ENCODE data around the gene EIF2AK2. TPM values are rescaled to one million over a fixed set of nuclear protein-coding genes. Genes with fewer than 3 reads are reported as not detected.

EIF2AK2 gene
- total RNA-seq, 4 donors from 2014 or later = 23.7 to 28.4 (median 27.8) TPM

GRCh38 chr2:37173741-37174140 is 17.0 kb upstream of the EIF2AK2 start:
- Histone ChIP-seq H3K4me1 (no peaks in the 10 kb centered on the region), H3K36me3 (no peaks in the 10 kb centered on the region), H3K9me3 (no peaks in the 10 kb centered on the region), H3K27ac (replicated peaks in 1 of 4) (no peak overlapping the region), H3K4me3 (no peak overlapping the region), H3K27me3 (no peaks in the 10 kb centered on the region)
- intact Hi-C loops (cut with DNase I) = no loop called here
- DNase-seq (ENCODE audit: extremely low spot score) = peak; percentile 78
- WGBS = 76% methylated on average over 1 of the region's 1 CpG
- TF ChIP-seq POLR2A (IDR thresholded peaks at IDR 0.05; ENCODE audit: low read depth) (no peak), CTCF (IDR thresholded peaks at IDR 0.05) (no peak), EP300 (IDR thresholded peaks at IDR 0.05) (no peak), POLR2AphosphoS5 (IDR thresholded peaks at IDR 0.05) (no peak)

DNA sequence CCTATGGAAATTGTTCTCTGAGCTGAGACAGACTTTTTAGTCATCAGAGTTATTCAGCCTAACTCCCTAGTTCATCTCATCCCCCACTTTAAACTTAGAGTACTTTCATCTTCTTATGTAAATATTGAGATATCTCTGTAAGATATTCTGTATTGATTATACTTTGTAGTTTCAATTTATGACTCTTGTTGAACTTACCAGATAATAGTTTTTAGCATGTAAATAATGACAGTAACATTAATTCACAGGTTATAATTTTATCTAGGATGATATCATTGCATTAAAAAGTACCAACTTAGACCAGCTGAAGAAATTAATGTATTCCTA is 14.8 kb upstream of the EIF2AK2 start:
- intact Hi-C loops (cut with DNase I) = no loop called here
- H3K36me3 ChIP-seq = no peaks in the 10 kb centered on the region
- TF ChIP-seq EP300 (IDR thresholded peaks at IDR 0.05) (no peak), CTCF (IDR thresholded peaks at IDR 0.05) (no peak), POLR2AphosphoS5 (IDR thresholded peaks at IDR 0.05) (no peak), POLR2A (IDR thresholded peaks at IDR 0.05; ENCODE audit: low read depth) (no peak)

DNA sequence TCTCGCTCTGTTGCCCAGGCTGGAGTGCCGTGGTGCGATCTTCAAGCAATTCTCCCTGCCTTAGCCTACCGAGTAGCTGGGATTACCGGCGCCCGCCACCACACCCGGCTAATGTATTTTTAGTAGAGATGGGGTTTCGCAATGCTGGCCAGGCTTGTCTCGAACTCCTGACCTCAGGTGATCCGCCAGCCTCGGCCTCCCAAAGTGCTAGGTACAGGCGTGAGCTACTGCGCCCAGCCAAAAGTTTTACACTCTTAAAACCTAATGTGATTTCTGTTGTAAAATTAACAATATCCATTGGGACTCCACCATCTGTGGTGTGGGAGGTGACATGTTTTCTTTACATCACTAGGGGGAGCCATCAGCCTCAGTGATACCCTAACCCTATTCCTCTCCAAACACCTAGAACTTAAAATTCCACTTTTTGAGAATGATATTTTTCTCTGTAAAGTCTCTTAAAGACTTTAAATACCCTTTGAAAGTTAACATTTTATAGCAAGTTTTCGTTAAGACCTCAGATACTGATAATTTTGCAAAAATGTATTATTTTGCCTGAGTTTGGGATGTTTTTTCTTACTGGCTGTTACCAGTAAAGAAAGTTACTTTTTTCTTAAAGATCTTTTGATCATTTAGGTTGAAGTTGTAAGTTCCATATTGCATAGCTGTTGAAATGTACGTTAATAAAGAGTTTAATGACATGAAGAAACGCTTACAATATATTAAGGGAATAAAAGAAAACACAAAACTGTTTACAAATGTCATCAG is 11.6 kb upstream of the EIF2AK2 start:
- H3K9me3 ChIP-seq = no peaks in the 10 kb centered on the region
- H3K4me1 ChIP-seq = no peaks in the 10 kb centered on the region
- intact Hi-C loops (cut with DNase I) = no loop called here
- H3K27ac ChIP-seq (replicated peaks in 1 of 4) = no peak overlapping the region
- no peak for DNase-seq (ENCODE audit: extremely low spot score)
- 54% methylated on average over 17 of the region's 17 CpGs for WGBS
- H3K4me3 ChIP-seq = no peak overlapping the region
- TF ChIP-seq CTCF (IDR thresholded peaks at IDR 0.05) (peak; percentile 45 to 65 (median 49)), EP300 (IDR thresholded peaks at IDR 0.05) (no peak)
- H3K36me3 ChIP-seq = no peaks in the 10 kb centered on the region
- H3K27me3 ChIP-seq = no peaks in the 10 kb centered on the region

More for the DNA sequence above, 14.8 kb upstream of the EIF2AK2 start:
- Histone ChIP-seq H3K4me1 (no peaks in the 10 kb centered on the region), H3K4me3 (no peak overlapping the region), H3K9me3 (no peaks in the 10 kb centered on the region), H3K27ac (replicated peaks in 1 of 4) (no peak overlapping the region), H3K27me3 (no peaks in the 10 kb centered on the region)
- DNase-seq (ENCODE audit: extremely low spot score) = no peak

- no peaks in the 10 kb centered on the region for H3K4me1 ChIP-seq
- H3K36me3 ChIP-seq = no peaks in the 10 kb centered on the region
- no peak overlapping the region for H3K4me3 ChIP-seq
- H3K27ac ChIP-seq (replicated peaks in 1 of 4) = no peak overlapping the region
- no peak for TF ChIP-seq EP300 (IDR thresholded peaks at IDR 0.05)
- TF ChIP-seq POLR2A (IDR thresholded peaks at IDR 0.05; ENCODE audit: low read depth) = no peak
- no peak for TF ChIP-seq POLR2AphosphoS5 (IDR thresholded peaks at IDR 0.05)
- TF ChIP-seq CTCF (IDR thresholded peaks at IDR 0.05) = no peak
- intact Hi-C loops (cut with DNase I) = no loop called here
- no peak for DNase-seq (ENCODE audit: extremely low spot score)
- H3K9me3 ChIP-seq = no peaks in the 10 kb centered on the region
- 92% methylated on average over 3 of the region's 3 CpGs for WGBS
- H3K27me3 ChIP-seq = no peaks in the 10 kb centered on the region
Observed at GRCh38 chr2:37167636-37168180, 10.9 kb upstream of the EIF2AK2 start.

- Histone ChIP-seq H3K27ac (replicated peaks in 1 of 4) (no peak overlapping the region), H3K4me3 (no peak overlapping the region), H3K4me1 (no peaks in the 10 kb centered on the region), H3K36me3 (no peaks in the 10 kb centered on the region), H3K9me3 (no peaks in the 10 kb centered on the region), H3K27me3 (no peaks in the 10 kb centered on the region)
- TF ChIP-seq EP300 (IDR thresholded peaks at IDR 0.05) (no peak), POLR2A (IDR thresholded peaks at IDR 0.05; ENCODE audit: low read depth) (no peak), POLR2AphosphoS5 (IDR thresholded peaks at IDR 0.05) (no peak), CTCF (IDR thresholded peaks at IDR 0.05) (no peak)
- intact Hi-C loops (cut with DNase I) = no loop called here
- DNase-seq (ENCODE audit: extremely low spot score) = no peak
- WGBS = 93% methylated on average over 1 of the region's 1 CpG
Observed at GRCh38 chr2:37164757-37165156, 8.0 kb upstream of the EIF2AK2 start.
